A549 (cell line): ENCODE results near the gene MAGI2. TPM values are rescaled to one million over a fixed set of nuclear protein-coding genes. Genes with fewer than 3 reads are reported as not detected.

Experiments used
- ATAC-seq, 2 experiments: fragments of 200-7000 bp in 1 of 2; fragments of >200 bp in 1 of 2; cut with Nextera tagmentation in 1 of 2; cut with Tn5 transposase in 1 of 2; 3 replicates each; pipeline versions ENCODE4 v1.8.0 to v1.9.1; 2018 to 2020; ENCODE audit warnings: mild to moderate bottlenecking in 1 of 2, moderate library complexity in 1 of 2
- CTCF ChIA-PET: fragments of 300-600 bp; sonication (Branson Sonifier 250); formaldehyde crosslinking; extraction: SDS; loops from one replicate; lab custom pipeline; 2021; ENCODE audit warnings: antibody characterized with exemption, inconsistent platforms; lab: Yijun Ruan, JAX
- POLR2A ChIA-PET: fragments of 350-600 bp; formaldehyde crosslinking; extraction: SDS; loops from one replicate; lab custom pipeline; 2021; ENCODE audit warnings: antibody characterized with exemption, inconsistent platforms; lab: Yijun Ruan, JAX
- DNase-seq, 2 experiments: peaks; one replicate each; pipeline versions ENCODE4 v3.0.0 to v3.0.0-alpha.2; 2011 to 2016; ENCODE audit warnings: low read depth in 1 of 2, low spot score in 1 of 2
- FAIRE-seq: peaks from 2 replicates; lab custom pipeline; 2011; peaks lifted over from hg19 to GRCh38; lab: Jason Lieb, UNC
- H3K27ac ChIP-seq, 2 experiments: fragments of >200 bp; sonication (Bioruptor Twin); formaldehyde crosslinking; 3 replicates each; pipeline ENCODE4 v1.5.1; 2016 to 2017
- H3K4me1 ChIP-seq: fragments of >200 bp; sonication (Bioruptor Twin); formaldehyde crosslinking; 3 replicates; pipeline ENCODE4 v1.6.1; 2016
- H3K4me2 ChIP-seq: fragments of >200 bp; sonication (Bioruptor Twin); formaldehyde crosslinking; 3 replicates; pipeline ENCODE4 v1.6.1; 2016
- H3K4me3 ChIP-seq: fragments of >200 bp; sonication (Bioruptor Twin); formaldehyde crosslinking; 3 replicates; pipeline ENCODE4 v1.5.1; 2016
- H3K9me3 ChIP-seq: fragments of >200 bp; sonication (Bioruptor Twin); formaldehyde crosslinking; 3 replicates; pipeline ENCODE4 v1.6.1; 2016
- BHLHE40 ChIP-seq: IDR thresholded peaks from 2 replicates; pipeline ENCODE4 v1.6.1; 2012; ENCODE audit warnings: low read depth, low read length, inconsistent platforms
- CHD2 ChIP-seq: fragments of 150-350 bp; IDR thresholded peaks from 2 replicates; pipeline ENCODE4 v1.6.1; 2014; ENCODE audit warnings: low read length; ENCODE audit not compliant: partially characterized antibody
- ESRRA ChIP-seq: fragments of 150-350 bp; IDR thresholded peaks from 2 replicates; pipeline ENCODE4 v1.6.1; 2014; ENCODE audit warnings: mild to moderate bottlenecking, low read length, borderline replicate concordance
- HOXA7 ChIP-seq: fragments of 250-450 bp; sonication (Bioruptor Pico); IDR thresholded peaks from 2 replicates; pipeline ENCODE4 v1.5.0; 2020; ENCODE audit warnings: mild to moderate bottlenecking, moderate library complexity
- HOXB5 ChIP-seq: fragments of 250-450 bp; sonication (Bioruptor Pico); IDR thresholded peaks from 2 replicates; pipeline ENCODE4 v1.5.0; 2020; ENCODE audit warnings: mild to moderate bottlenecking, moderate library complexity
- MAFK ChIP-seq: fragments of 450-650 bp; IDR thresholded peaks from 2 replicates; pipeline ENCODE4 v1.6.1; 2014; ENCODE audit not compliant: partially characterized antibody
- NFE2L2 ChIP-seq: fragments of 150-350 bp; conservative IDR thresholded peaks from 2 replicates; pipeline ENCODE4 v1.6.1; 2014; ENCODE audit warnings: low read length
- RNF2 ChIP-seq: fragments of 200-600 bp; sonication (generic); IDR thresholded peaks from 2 replicates; pipeline ENCODE4 v1.6.1; 2016; ENCODE audit warnings: low read depth, mild to moderate bottlenecking, antibody characterized with exemption, moderate library complexity, borderline replicate concordance
- SMC3 ChIP-seq: fragments of >200 bp; sonication (Bioruptor Twin); formaldehyde crosslinking; IDR thresholded peaks from 3 replicates; pipeline ENCODE4 v1.6.1; 2018; ENCODE audit warnings: inconsistent platforms
- TFCP2L1 ChIP-seq: fragments of 250-450 bp; sonication (Bioruptor Pico); IDR thresholded peaks from 2 replicates; pipeline ENCODE4 v1.5.0; 2021; ENCODE audit warnings: mild to moderate bottlenecking
- WGBS: methylation state at CpG from one replicate; pipeline ENCODE4 v1.1.6; 2017; ENCODE audit errors: missing lambda C conversion rate; 5-methylcytosine and 5-hydroxymethylcytosine counted together
- polyA plus RNA-seq, 4 experiments: library from polyadenylated mRNA; depleted of rRNA in 3 of 4; stranded (reverse); fragments of >200 nt; fragmentation: RNase III in 1 of 4; extraction: RNeasy Plus Mini Kit Qiagen cat#74134 plus additional on column Dnase treatment in 1 of 4; gene quantifications; 2 replicates in 3 of 4; 3 replicates in 1 of 4; pipeline ENCODE4 v1.2.3, GENCODE V29; 2011 to 2017
- TF ChIP-seq, protein P1 (sequence below): IDR thresholded peaks from 2 replicates; pipeline ENCODE4 v1.6.1; 2012
- TF ChIP-seq, protein P2 (sequence below): fragments of 200-600 bp; sonication (generic); IDR thresholded peaks from 2 replicates; pipeline ENCODE4 v1.6.1; 2016; ENCODE audit warnings: antibody characterized with exemption, mild to moderate bottlenecking, moderate library complexity
- TF ChIP-seq, protein P3 (sequence below): fragments of 150-350 bp; IDR thresholded peaks from 2 replicates; pipeline ENCODE4 v1.6.1; 2014; ENCODE audit warnings: low read depth, mild to moderate bottlenecking, low read length
- TF ChIP-seq, protein P4 (sequence below): IDR thresholded peaks from 2 replicates; pipeline ENCODE4 v1.6.1; 2012; ENCODE audit warnings: low read depth, borderline replicate concordance
- TF ChIP-seq, protein P5 (sequence below): IDR thresholded peaks from 2 replicates; pipeline ENCODE4 v1.6.1; 2012

The MAGI2 gene
- polyA plus RNA-seq, 2 of the 4 experiments (the other 2 are of a cell fraction), result 0.48 to 0.81 TPM

DNA sequence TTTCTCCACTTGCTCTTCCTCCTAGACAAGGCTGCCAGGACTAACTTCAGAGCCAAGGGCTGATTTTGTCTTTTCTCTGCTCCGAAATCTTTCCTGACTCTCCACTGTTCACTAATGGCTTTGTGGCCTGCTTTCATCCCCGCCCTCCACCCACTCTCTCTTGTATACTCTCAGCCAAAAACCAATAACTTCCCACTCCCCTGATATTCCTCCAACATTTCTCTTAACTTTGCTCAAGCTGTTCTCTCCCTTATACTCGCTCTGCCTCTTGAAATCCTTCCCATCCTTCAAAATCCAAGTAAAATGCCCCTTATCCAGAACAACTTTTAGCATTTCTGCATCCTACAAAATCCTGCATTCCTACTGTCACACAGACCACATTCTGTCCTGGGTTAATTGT, 1440.1 kb downstream of the MAGI2 start:
- WGBS, result 53% methylated on average over 3 of the region's 3 CpGs

DNA sequence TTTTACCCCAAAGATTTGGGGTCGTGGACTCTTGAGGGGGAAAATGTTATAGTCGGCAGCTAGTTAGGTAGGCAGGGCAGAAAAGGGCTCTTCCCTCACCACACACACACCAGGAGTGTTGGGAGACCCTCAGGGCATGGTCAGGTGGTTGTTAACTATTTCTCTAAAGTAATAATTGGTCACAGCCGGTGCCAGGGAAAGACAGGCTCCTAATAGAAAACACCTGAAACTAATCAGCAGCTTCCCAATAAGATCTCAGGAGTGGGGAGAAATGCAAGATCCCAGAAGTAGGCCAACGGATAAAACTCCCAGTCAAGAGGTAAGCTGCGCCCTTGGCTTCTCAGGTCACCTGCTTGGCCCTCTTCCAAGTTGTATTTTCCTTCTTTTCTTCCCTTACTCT, 1441.8 kb downstream of the MAGI2 start:
- no peak for DNase-seq
- no peak for ATAC-seq
- H3K4me1 ChIP-seq, result no peaks in the 10 kb centered on the region
- no peak overlapping the region for H3K4me3 ChIP-seq
- FAIRE-seq, result no peak
- H3K27ac ChIP-seq, result no peak overlapping the region
- TF ChIP-seq HOXA7 (CRISPR knock-in tag) (no peak), TFCP2L1 (CRISPR knock-in tag) (no peak), SMC3 (no peak)
- 39% methylated on average over 5 of the region's 5 CpGs for WGBS
- no peaks in the 10 kb centered on the region for H3K9me3 ChIP-seq
- CTCF ChIA-PET, result interaction anchor here (2.2 kb wide), 1 partner anchor 9 kb away, joined by 9 read pairs; no protein-coding TSS in a partner anchor
- POLR2A ChIA-PET, result no interaction called here
- no peak overlapping the region for H3K4me2 ChIP-seq

More for the DNA sequence above, 1440.1 kb downstream of the MAGI2 start:
- H3K4me1 ChIP-seq, result no peaks in the 10 kb centered on the region; the same call in 2 of the 3 replicates
- H3K4me3 ChIP-seq, result no peak overlapping the region
- TF ChIP-seq TFCP2L1 (CRISPR knock-in tag), result no peak
- TF ChIP-seq, protein P1, sequence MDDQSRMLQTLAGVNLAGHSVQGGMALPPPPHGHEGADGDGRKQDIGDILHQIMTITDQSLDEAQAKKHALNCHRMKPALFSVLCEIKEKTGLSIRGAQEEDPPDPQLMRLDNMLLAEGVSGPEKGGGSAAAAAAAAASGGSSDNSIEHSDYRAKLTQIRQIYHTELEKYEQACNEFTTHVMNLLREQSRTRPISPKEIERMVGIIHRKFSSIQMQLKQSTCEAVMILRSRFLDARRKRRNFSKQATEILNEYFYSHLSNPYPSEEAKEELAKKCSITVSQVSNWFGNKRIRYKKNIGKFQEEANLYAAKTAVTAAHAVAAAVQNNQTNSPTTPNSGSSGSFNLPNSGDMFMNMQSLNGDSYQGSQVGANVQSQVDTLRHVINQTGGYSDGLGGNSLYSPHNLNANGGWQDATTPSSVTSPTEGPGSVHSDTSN, result no peak
- TF ChIP-seq, protein P2, sequence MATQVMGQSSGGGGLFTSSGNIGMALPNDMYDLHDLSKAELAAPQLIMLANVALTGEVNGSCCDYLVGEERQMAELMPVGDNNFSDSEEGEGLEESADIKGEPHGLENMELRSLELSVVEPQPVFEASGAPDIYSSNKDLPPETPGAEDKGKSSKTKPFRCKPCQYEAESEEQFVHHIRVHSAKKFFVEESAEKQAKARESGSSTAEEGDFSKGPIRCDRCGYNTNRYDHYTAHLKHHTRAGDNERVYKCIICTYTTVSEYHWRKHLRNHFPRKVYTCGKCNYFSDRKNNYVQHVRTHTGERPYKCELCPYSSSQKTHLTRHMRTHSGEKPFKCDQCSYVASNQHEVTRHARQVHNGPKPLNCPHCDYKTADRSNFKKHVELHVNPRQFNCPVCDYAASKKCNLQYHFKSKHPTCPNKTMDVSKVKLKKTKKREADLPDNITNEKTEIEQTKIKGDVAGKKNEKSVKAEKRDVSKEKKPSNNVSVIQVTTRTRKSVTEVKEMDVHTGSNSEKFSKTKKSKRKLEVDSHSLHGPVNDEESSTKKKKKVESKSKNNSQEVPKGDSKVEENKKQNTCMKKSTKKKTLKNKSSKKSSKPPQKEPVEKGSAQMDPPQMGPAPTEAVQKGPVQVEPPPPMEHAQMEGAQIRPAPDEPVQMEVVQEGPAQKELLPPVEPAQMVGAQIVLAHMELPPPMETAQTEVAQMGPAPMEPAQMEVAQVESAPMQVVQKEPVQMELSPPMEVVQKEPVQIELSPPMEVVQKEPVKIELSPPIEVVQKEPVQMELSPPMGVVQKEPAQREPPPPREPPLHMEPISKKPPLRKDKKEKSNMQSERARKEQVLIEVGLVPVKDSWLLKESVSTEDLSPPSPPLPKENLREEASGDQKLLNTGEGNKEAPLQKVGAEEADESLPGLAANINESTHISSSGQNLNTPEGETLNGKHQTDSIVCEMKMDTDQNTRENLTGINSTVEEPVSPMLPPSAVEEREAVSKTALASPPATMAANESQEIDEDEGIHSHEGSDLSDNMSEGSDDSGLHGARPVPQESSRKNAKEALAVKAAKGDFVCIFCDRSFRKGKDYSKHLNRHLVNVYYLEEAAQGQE, result no peak
- DNase-seq, result no peak
- no peaks in the 10 kb centered on the region for H3K9me3 ChIP-seq
- ChIA-PET POLR2A (no interaction called here), CTCF (no interaction called here)
- H3K27ac ChIP-seq, result no peak overlapping the region
- H3K4me2 ChIP-seq, result no peak overlapping the region
- no peak for ATAC-seq
- FAIRE-seq, result no peak

DNA sequence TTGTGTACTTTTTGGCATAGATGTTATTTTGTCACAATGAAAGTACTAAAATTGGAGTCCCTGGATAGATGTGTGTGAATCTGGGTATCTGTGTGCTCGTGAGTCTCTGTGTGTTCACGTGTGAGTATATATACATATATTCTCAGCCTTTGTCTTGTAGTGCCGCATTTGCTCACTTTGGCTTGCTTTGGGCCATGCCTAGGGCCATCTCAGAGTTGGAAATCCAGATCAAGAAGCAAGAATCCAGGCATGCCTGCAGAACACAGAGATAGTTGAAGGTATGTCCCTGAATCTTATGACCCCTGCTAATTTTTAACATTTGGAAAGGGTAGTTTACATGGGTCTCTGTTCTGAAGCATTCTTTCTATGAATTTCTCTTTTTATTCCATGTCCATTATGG, 1446.2 kb downstream of the MAGI2 start:
- 38% methylated on average over 3 of the region's 3 CpGs for WGBS
- ATAC-seq (no peak), FAIRE-seq (no peak), DNase-seq (no peak)
- H3K9me3 ChIP-seq, result no peaks in the 10 kb centered on the region
- no peak overlapping the region for H3K4me3 ChIP-seq
- ChIA-PET POLR2A (no interaction called here), CTCF (no interaction called here)
- no peak overlapping the region for H3K27ac ChIP-seq
- H3K4me1 ChIP-seq, result no peaks in the 10 kb centered on the region
- TF ChIP-seq MAFK (no peak), ESRRA (no peak), TFCP2L1 (CRISPR knock-in tag) (no peak), CHD2 (no peak), HOXB5 (CRISPR knock-in tag) (no peak), NFE2L2 (no peak), BHLHE40 (no peak), RNF2 (no peak)
- TF ChIP-seq, protein P3, sequence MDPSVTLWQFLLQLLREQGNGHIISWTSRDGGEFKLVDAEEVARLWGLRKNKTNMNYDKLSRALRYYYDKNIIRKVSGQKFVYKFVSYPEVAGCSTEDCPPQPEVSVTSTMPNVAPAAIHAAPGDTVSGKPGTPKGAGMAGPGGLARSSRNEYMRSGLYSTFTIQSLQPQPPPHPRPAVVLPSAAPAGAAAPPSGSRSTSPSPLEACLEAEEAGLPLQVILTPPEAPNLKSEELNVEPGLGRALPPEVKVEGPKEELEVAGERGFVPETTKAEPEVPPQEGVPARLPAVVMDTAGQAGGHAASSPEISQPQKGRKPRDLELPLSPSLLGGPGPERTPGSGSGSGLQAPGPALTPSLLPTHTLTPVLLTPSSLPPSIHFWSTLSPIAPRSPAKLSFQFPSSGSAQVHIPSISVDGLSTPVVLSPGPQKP, result no peak
- TF ChIP-seq, protein P4, sequence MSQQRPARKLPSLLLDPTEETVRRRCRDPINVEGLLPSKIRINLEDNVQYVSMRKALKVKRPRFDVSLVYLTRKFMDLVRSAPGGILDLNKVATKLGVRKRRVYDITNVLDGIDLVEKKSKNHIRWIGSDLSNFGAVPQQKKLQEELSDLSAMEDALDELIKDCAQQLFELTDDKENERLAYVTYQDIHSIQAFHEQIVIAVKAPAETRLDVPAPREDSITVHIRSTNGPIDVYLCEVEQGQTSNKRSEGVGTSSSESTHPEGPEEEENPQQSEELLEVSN, result no peak
- TF ChIP-seq, protein P5, sequence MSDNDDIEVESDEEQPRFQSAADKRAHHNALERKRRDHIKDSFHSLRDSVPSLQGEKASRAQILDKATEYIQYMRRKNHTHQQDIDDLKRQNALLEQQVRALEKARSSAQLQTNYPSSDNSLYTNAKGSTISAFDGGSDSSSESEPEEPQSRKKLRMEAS, result no peak
- H3K4me2 ChIP-seq, result no peak overlapping the region
